Ecto neural progenitor cell (in vitro differentiated cells): Measurements from ENCODE around the gene SLC1A7.

Source experiments
- DNase-seq: peaks from one replicate; pipeline ENCODE4 v3.0.0-alpha.2; 2018; ENCODE audit warnings: low spot score

SLC1A7 gene

DNA sequence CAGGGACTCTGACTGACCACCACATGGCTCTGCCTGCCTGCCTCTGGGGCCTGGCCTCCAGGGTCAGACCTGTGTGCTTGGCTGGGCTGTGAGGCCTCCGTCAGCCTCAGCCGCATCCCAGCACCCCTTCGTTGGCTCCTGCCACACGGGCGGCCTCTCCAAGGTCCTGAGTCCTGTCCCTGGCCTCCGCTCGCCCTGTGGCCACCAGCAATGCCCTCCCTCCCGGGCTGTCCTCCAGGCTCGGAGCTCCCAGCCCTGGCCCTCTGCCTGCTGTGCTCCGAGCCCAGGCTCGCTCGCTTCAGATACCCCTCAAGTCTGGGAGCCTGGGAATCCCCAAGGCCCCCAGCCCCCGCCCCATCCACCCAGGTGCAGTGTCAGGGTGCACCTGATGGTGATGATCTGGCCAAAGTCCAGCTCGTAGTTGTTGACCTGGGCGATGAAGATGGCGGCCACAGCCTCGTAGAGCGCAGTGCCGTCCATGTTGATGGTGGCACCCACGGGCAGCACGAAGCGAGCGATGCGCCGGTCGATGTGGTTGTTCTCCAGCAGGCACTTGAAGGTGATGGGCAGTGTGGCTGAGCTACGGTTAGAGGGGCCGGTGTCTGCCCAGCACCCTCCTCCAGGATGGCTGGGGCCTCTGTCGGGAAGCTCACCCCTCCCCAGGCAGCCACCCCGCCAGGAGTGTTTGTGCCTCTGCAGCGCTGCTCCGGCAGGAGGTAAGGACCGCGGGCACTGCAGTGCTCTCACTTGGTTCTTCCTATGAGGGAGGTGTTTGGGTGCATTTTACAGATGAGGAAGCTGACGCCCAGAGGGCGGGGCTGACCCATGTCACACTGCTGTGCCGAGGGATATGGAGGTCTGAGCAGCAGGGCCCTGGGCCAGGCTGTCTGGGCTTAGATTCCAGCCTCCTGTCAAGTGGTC lies 52.0 kb downstream of the SLC1A7 start:
- DNase-seq, result no peak

DNA sequence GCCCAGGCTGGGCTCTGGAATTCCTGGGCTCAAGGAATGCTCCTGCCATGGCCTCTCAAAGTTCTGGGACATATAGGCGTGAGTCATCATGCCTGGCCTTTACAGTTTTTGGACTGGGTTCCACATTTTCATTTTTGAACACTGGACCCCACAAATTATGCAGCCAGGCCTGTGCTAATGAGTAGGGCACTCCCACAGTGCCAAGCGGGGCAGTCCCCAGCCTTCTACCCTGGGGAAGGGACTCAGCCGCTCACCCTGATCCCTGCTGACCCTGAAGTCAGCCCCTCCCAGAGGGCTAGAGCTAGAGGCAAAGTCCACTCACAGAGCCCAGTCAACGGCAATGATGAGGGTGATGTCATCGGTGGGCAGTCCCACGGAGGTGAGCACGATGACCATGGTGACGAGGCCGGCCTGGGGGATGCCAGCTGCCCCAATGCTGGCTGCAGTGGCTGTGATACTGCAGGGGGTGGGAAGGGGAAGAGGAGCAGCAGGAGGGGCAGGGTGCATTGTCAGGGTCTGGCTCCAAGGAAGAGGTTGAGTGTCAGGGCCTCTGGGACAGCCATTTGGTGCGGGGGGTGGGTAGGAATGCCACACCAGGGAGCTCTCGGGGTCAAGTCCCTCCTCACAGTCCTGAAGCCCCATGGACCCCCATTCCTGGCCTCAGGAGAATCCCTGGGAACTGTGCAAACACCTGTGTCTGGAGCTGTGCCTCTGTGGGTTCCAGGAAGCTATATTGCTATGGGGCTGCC lies 52.8 kb downstream of the SLC1A7 start:
- DNase-seq, result no peak

DNA sequence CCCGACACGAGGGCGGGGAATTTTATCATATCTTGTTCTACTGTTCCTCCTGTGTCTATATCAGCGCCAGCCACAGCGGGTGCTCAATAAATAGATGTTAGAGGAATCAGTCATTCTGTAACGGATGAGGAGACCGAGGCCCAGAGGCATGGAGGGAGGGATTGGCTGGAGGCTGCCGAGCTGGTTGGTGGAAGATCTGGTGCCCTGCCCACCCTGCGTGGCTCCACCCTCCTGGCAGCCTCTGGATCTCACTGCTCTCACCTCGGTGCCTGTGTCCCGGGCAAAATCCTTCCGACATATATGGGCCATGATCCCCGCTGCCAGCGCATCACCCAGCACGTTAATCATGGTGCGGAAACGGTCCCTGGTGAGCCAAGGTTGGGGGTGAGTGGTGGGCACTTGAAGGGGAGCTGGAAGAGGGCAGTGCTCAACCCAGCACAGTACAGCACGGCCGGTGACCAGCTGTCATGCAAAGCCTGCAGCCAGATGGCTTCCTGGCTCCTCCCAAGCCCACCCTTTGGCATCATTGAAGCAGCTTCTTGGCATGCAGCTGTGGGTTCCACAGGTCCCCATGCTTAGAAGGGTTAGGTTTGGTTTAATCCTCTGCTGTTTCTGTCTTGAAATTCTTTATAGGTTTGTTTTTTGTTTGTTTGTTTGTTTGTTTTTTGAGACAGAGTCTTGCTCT lies 53.7 kb downstream of the SLC1A7 start:
- DNase-seq, result no peak

DNA sequence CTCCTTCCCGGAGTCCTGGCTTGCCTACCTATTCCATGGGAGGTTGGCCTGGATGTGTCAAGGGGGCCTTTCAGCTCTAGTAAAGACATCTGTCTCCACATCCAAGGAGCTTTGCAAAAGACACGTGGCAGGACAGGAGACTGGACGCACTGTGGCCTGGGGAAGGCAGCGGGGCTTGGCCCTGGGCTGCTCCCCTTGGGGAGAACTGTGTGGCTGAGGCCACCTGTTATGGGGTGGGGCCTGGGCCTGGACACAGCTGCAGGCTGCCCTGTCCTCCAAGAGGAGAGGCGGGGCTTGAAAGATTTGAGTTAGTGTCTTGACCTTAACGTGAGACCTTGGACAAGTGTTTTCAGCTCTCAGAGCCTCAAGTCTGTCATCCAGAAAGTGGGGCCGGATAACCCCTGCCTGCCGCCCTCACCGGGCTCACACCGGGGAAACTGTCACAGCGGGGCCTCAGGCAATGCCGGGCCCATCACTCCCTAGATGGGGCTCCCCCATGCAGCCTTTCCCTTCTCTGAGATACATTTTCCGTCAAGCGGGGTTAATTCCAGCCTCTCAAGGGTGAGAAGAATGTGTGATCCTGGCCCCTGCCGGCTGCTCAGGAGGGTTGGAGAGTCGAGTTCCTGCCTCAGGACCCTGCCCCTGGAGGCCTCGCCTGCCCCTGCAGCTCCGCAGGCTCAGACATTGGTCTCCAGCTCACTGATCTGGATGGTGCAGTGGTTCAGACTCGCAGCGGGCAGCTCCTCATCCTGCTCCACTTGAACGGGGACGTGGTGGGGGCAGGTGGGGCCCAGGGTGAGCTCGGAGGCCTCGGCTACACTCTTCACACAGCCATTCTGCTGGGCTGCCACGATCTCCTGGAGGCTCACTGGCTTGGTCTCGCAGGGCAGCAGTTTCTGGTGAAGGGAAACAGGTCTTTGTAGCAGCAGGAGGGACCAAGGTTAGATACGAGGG lies 54.8 kb downstream of the SLC1A7 start:
- peak; percentile 71 for DNase-seq

DNA sequence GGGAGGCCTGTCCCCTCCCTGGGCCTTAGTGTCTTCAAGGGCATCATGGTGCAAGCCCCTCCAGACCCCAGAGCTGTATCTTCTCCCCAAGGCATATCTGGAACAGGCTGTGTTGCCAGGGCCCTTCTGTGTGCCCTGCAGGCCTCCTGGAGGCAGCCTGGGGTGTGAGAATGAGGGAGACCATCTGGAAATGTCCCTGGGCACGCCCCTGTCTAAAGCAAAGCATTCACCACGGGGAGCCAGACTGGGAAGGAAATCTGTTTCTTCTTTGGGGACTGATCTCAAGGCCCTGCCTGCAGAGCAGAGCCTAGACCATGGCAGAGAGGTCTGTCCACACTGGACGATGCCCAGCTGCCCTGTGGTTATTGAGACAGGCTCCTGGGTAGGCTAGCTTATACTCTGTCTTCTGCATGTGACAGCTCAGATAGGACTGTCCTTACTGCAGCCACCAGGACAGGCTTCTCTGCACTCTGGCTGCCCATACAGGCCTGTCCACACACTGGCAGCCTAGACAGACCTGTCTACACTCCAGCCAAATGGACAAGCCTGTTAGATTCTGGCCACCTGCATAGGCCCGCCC lies 55.9 kb downstream of the SLC1A7 start:
- no peak for DNase-seq

DNA sequence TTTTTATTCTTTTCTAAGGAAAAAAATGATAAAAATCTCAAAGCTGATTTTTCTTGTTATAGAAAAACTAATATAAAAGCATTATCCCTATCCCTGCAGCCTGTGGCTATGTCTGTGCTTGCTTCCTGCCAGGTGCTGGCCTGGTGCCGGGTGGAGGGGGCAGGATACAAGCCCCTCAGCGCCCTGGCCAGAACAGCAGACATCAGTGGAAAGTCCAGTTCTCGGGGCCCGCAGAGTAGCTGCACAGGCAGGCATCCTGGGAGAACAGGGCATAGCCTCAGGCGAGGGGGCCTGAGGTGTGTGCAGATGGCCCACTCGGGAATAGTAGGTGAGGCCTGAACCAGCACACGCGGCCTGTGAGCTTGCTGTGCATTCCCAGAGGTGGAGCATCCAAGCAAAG lies 57.0 kb downstream of the SLC1A7 start:
- DNase-seq, result no peak

DNA sequence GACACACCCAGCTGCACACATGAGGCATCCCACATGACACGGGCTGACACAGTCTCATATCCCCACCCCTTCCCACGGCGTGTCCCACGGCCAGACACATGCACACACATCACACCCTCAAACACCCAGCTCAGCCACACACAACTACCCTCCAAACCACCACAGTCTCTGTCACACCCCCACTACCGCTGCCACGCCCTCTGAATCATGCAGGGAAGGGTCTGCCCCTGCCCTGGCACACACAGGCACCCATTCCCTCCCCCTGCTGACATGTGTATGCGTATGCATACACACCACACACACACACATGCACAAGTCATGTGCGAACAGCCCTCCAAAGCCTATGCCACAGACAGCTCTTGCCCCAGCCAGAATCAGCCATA lies 57.9 kb downstream of the SLC1A7 start:
- no peak for DNase-seq

DNA sequence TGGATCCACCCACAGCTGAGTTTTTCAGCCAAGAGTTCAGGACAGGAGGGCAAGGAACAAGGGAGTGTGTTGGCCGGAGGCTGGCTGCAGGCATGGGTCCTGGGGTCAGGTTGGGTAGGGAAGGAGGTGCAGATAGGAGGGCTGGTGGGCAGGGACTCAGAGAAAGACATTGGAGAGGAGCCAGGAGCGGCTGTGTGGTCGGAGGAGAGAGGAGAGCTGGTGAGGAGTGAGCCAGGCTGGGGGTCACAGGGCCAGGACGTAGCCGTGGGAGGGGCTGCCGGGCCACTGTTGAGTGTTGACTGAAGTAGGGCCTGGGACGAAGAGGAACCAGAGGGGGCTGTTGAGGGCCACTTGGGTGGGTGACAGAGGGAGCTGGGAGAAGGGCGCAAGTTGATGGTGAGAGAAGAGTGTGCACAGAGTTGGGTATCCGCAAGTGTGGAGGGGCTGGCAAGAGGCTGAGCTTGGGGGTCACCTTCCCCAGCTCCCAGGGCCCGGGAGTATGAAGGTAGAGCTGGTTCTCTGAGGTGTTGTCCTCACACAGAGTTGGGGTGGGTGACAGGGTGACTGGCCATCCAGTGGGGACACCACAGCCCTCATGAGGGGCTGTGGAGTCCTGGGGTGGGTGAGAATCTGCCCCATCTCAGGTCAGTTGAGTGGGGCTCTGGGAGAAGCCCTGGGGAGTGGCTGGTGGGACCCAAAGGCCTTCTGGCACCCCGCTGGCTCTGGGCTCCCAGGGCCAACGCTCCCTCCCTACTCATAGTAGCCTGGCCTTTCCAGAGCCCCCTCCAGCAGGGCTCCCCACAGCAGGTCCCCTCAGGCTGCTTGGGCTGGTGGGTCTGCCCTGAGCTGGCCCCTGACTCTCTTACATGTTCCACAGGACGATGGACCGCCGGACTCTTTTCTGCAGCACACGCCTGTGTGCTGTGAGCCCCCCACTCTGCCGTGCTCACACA lies 58.5 kb downstream of the SLC1A7 start:
- no peak for DNase-seq

DNA sequence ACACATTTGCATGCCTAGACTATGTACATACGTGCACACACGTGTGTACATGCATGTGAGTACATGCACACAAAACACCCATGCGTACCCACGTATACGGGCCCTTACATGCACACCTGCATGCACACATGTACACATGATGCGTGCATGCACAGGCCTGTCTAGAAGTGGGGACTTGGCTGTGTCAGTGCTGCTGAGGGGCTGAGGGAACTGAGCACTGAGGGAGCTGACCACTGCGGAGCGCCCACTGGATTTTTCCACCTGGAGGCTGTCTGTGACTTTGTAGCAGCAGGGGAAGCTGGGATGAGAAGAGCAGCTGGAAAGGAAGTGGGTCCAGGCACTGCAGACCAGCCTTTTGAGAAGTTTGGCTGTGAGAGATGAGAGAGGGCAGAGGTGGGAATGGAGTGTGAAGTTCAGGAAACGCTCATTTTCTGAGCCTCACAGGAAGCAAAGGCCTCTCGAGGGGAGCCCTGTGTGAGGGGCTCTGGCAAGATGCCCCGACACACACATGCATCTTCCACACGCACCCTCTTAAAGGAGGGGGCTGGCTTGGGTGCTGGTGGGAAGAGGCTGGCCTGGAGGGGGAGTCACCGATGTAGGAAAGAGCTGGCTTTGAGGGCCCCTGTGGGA lies 59.5 kb downstream of the SLC1A7 start:
- no peak for DNase-seq

DNA sequence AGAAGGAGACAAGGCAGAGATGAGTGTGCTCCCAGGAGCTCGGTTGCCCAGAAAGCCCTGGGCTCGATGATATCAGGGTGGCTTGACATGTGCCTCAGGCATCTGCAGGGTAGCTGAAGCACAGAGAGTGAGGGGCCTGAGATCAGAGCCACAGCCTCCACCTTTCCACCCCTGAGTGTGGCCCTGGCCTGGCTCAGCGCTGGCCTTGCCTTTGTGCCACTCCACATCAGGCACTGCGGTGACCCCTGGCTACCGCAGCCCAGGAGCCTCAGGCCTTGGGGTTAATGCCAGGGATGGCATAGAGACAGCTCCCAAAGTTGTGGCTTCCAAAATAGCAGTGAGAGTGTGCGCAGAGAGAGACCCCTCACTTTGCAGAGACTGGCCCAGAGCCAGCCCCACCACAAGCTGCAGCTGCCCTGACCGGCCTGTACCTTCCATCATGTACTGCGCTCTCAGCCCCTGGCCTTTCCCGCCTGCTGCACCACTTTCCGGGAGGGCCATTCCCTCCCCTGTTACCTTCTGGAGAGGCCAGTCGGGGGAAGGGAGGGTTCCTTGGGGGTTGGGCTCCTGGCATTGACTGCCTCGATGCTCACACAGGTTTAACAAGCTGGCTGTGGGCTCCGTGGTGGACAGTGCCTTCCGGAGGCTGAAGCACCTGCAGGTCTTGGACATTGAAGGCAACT lies 60.9 kb downstream of the SLC1A7 start:
- no peak for DNase-seq

DNA sequence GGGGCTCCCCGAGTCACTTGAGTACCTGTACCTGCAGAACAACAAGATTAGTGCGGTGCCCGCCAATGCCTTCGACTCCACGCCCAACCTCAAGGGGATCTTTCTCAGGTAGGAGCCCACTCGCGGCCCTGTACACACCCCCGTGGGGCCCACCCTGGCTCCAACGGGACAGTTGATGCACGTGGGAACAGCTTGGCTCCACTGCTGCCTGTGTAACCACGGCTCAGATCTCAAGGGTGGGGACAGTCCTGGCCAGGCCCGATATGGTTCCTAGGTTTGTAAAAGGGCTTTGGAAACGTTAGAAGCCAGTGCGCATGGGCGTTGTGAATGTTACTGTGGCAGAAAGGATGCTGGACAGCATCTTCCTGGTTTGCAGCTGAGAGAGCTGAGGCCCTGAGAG lies 61.7 kb downstream of the SLC1A7 start:
- DNase-seq, result no peak

DNA sequence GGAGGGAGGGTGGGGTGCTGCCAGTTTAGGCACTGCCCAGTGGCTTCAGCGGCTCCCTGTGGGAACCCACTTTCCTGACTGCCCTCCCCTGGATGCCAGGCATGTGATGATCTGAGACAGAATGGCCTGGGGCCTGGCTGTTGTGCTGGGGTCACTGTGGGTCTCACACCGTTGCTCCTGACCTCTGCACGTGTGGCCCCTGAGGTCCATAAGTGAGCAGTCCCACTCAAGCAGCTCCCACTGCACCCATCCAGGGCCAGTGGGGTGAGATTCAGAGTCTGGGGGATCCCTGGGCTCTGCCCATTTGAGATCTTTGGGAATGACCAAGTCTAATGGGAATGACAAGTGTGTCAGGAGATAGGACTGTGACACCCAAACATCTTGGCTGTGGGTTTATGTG lies 62.4 kb downstream of the SLC1A7 start:
- no peak for DNase-seq

DNA sequence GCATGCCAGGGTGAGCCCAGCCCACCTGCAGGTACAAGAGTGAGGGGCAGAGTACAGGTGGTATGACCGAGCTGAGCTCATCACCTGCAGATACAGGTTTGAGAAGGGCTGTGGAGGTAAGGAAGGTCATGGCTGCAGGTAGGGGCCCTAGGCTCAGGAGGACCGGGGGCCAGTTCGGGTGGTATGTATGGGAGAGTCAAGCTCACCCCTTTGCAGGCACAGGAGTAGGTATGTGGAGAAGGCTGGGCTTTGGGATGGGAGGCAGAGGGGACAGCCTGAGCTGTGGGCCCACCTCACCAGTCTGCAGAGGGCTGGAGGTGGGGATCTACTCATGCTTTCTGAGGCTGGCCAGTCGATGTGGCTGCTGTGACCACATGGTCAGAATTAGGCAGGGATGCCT lies 63.2 kb downstream of the SLC1A7 start:
- DNase-seq, result no peak

DNA sequence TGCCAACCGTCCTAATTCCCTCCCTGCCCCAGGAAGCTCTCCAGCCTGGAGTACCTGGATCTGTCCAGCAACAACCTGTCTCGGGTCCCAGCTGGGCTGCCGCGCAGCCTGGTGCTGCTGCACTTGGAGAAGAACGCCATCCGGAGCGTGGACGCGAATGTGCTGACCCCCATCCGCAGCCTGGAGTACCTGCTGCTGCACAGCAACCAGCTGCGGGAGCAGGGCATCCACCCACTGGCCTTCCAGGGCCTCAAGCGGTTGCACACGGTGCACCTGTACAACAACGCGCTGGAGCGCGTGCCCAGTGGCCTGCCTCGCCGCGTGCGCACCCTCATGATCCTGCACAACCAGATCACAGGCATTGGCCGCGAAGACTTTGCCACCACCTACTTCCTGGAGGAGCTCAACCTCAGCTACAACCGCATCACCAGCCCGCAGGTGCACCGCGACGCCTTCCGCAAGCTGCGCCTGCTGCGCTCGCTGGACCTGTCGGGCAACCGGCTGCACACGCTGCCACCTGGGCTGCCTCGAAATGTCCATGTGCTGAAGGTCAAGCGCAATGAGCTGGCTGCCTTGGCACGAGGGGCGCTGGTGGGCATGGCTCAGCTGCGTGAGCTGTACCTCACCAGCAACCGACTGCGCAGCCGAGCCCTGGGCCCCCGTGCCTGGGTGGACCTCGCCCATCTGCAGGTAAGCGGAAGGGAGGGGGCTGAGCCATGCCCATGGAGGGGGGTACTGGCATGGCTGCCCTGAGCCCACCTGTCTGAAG lies 63.9 kb downstream of the SLC1A7 start:
- no peak for DNase-seq

DNA sequence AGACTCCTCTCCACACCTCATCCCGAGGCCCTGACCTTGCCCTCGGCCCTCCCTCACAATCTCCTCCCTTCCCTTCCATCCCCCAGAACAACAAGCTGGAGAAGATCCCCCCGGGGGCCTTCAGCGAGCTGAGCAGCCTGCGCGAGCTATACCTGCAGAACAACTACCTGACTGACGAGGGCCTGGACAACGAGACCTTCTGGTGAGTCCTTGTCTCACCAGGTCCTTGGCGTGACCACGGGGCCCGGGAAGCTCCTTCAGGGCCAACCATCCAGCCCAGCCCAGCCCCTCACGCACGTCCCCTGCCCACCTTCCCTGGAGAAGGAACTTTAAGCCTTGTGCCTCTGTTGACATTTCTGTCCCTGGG lies 64.9 kb downstream of the SLC1A7 start:
- no peak for DNase-seq

DNA sequence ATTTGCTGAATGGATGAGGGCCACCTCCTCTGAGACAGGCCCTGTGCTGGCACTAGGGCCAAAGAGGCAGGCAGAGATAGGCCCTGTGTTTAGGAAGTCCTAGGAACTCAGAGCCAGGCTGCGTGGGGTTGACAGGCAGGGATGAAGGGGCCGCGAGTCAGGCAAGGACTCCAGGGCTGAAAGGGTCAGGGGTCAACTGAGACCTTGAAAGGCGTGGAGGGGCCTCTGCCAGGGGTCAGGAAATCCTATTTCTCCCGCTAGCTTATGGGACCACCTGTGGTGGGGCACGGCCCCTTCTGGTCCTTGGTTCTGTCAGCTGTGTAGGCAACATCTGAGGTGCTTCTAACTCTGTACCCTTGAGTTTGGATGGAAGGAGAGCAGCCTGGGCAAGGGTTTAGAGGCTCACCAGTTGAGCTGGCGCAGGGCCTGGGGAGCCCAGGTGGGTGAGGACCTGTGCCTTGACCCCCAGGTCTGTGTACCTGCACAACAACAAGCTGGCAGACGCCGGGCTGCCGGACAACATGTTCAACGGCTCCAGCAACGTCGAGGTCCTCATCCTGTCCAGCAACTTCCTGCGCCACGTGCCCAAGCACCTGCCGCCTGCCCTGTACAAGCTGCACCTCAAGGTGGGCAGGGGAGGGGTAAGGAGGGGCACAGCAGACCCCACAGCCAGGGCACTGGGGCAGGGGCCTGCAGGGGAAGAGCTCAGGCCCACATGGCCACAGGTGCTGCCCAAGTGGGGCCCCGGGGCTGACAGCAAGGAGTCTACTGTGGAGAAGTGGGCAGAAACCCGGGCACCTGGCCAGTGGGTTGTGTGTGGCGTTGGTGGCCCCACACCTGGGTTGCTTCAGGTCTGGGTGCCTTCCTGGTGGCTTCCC lies 65.5 kb downstream of the SLC1A7 start:
- DNase-seq, result peak; percentile 77

DNA sequence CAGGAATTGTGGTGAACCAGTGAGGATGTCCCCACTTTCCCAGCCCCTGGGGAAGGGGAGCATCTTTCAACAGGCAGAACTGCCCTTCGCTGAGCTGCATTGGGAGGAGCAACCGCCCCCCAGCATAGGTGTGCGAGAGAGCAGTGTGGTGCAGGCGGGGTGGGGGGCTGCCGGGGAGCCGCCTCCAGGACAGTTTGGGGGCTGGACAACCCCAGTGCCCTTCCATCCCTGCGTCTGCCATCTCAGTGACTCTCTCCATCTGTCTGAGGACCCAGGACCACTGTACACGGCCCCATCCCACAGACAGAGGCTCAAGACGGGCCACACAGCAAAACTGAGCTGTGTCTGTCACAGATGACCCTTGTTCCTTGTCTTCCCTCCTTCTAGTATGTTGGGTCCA lies 66.3 kb downstream of the SLC1A7 start:
- no peak for DNase-seq
